HG02840 (cell line): ENCODE data around the gene LTB4R2.
"Not testable (repeated sequence)": the region's sequence is repeated elsewhere in the genome, so short reads cannot be mapped to it uniquely, and the experiment has no call there.

Experiments used
- ATAC-seq: cut with Tn5 transposase; IDR thresholded peaks from one replicate; pipeline ENCODE4 v1.9.1; 2021; ENCODE audit warnings: mild to moderate bottlenecking, moderate library complexity, moderate number of reproducible peaks; ENCODE audit not compliant: unreplicated experiment, low FRiP score

Gene LTB4R2

GRCh38 chr14:24335461-24336171 is 25.7 kb downstream of the LTB4R2 start:
- no peak for ATAC-seq

GRCh38 chr14:24337144-24337823 is 27.3 kb downstream of the LTB4R2 start:
- no peak for ATAC-seq

DNA sequence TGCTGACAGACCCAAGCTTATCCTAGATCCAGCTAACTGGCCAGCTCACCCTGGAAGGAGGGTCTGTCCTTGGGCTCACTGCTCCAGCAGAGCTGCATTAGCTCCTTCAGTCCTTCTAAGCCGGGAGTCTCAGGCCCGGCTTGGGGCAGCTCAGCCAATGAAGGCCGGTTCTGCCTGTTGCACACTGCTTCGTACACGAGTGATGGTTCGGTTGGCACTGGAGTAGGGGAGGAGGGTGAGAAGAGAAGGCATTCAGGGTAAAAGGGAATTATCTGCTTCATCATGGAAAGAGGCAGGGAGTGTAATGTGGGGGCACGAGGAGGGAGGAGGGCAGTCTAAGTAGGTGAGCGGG is 27.9 kb downstream of the LTB4R2 start:
- no peak for ATAC-seq

DNA sequence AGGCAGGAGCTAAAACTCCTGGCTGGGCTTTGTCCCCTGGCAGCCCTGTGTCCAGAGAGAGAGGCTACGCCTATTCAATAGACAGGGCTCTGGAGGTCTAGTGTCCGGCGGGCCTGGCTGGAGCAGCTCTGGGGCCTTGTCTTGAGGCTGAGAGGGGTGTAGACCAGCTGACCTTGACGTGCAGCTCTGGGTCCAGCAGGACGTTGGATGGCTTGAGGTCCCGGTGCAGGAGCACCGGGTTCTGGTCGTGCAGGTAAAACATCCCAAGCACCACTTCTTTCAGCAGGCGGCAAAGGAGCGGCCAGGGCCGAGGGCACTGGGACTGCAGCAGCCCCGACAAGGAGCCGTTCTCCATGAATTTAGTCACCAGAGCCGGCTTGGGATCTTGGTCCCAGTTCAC is 28.9 kb downstream of the LTB4R2 start:
- ATAC-seq, result no peak

GRCh38 chr14:24339284-24340151 is 29.6 kb downstream of the LTB4R2 start, which contains the start of gene RIPK3:
TSS of gene RIPK3 (minus strand) at chr14:24339991. CDS start at chr14:24339826, 165 bp downstream.
- peak; percentile 77 for ATAC-seq

- ATAC-seq, result no peak
Observed at GRCh38 chr14:24340606-24341005, 30.7 kb downstream of the LTB4R2 start.

GRCh38 chr14:24342889-24343288 is 32.9 kb downstream of the LTB4R2 start:
- no peak for ATAC-seq

DNA sequence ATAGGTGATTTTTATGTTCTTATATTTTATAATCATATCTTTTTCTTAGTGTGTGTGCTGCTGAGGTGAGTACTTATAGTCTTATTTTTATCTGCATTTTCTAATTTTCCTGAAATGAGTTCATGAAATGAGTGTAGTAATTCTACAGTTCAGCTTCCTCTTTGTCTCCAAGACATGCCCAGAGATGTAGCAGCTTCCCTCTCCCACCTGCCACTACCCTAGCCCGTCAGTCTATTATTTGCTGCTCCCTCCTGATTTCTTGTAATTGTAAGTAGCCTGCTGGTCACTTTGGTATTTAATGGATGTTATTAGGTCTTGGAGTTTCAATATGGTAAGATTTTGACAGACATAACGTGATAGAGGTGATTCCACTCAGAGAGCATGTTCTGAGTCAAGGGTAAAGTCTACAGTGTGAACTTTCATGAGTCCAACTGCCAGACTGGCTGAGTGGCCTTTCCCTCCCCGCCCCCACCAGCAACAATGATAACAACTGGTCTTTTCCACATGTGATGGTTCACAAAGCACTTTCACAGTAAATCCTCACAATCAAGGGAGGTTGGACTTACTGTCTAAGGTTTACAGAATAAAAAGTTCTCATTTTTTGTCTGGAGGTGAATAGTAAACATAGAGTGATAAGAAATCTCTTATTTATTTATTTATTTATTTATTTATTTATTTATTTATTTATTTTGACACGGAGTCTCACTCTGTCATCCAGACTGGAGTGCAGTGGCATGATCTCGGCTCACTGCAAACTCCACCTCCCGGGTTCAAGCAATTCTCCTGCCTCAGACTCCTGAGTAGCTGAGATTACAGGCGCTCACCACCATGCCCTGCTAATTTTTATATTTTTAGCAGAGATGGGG is 34.1 kb downstream of the LTB4R2 start:
- no peak for ATAC-seq

DNA sequence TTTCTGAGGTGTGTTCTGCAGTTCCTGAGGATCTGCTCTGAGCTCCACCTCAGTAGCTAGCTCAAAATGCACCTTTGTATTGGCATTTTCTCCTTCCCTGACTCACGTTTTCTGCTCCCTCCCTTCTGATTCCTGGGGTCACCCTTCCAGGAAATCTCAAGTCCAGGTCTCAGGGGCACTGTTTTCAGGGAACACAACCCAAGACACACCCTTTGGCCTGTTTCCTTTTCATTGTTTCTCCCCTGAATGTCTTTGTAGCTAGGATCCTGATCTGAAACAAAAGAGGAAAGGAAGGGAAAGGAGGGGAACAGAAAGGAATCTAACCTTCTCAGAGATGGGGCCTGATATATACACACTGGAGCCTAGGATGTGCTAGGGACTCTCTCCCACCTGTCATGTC is 37.2 kb downstream of the LTB4R2 start:
- no peak for ATAC-seq

DNA sequence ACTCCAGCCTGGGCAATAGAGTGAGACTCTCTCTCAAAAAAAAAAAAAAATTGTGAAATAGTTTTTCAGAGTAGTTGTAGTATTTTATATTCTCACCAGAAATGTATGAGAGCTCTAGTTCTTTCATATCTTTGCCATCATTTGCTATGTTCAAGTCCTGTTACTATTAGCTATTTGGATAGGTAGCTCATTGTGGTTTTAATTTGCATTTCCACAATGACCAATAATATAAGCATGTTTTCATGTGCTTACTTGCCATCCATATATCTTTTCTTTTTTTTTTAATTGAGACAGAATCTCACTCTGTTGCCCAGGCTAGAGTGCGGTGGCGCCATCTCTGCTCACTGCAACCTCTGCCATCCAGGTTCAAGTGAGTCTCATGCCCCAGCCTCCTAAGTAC is 38.2 kb downstream of the LTB4R2 start:
- no peak for ATAC-seq

GRCh38 chr14:24349742-24350141 is 39.8 kb downstream of the LTB4R2 start:
- ATAC-seq, result no peak

DNA sequence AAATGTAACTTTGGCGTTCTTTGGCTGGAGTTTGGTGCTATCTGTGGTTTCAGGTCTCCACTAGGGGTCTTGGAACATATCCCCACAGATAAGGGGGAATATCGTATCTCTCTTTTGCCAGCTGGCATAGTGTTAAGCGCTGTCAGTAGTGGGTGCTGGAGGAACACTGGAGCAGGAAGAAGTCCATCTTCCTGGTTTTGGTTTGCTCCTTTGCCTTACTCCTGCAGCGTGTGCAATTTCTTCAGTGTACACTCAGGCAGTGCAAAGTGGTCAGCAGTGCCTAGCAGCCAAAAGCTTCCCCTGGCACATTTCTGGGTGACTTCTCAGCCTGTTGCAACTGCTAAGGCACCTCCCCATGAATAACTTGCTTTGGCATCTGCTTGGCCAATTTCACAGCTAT is 41.6 kb downstream of the LTB4R2 start:
- no peak for ATAC-seq

DNA sequence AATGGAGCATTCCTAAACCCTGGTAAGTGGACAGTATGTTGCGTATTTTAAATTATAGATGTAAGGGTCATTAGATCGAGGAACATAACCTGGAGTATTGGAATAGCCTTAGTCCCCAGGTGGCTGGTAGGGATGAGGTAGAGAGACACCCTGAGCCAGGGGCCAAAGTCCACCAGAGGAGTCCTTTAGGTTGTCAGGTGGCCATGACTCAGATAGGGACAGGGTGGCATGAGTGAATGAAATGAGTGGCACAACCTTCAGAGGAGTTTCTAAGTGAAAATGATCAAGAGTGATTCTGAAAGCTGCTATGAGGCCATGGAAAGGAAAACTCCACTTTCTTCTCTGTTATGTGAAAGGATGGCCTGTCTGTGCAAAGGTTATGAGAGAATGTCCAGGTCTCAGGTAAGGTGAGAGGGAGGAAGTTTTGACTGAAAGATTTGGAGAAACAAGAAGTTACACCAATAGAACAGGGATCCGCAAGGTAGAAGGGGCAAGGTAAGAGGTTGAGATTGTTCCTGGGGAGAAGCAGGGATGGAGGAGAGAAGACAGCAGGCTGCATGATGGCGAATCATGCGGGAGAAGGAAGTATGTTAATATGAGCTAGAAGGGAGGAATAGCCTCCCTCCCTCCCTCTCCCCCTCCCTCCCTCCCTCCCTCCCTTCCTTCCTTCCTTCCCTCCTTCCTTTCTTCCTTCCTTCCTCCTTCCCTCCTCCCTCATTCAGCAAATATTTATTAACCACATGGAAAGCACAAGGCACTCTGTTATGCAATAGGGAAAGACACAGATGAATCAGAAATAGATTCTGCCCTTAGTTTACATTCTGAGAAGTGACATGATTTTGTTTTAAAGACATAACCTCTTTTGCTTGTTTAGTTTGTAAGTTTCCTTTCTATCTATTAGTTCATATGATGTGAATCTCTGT is 43.9 kb downstream of the LTB4R2 start:
- no peak for ATAC-seq

- ATAC-seq, result not testable (repeated sequence)
Observed at GRCh38 chr14:24354482-24354825, 44.5 kb downstream of the LTB4R2 start.

- ATAC-seq, result no peak
Observed at GRCh38 chr14:24355009-24355408, 45.1 kb downstream of the LTB4R2 start.

GRCh38 chr14:24356208-24356607 is 46.3 kb downstream of the LTB4R2 start:
- ATAC-seq, result no peak

- no peak for ATAC-seq
Observed at GRCh38 chr14:24360281-24360680, 50.3 kb downstream of the LTB4R2 start.

- ATAC-seq, result no peak
Observed at GRCh38 chr14:24361326-24361725, 51.4 kb downstream of the LTB4R2 start.
